Activated CD4-positive, alpha-beta T cell treated with anti-CD3 and anti-CD28 coated beads, Interleukin-2, amount 50 U/mL, for 24 hours (primary cell): ENCODE data around the gene PKIG.
A peak's percentile ranks its signal among the peaks of the same experiment; 100 is the strongest.
"Not testable (repeated sequence)": the region's sequence is repeated elsewhere in the genome, so short reads cannot be mapped to it uniquely, and the experiment has no call there.

Source experiments
- DNase-seq, 2 donors: peaks; one replicate each; pipeline ENCODE4 v3.0.0-alpha.2; 2020; ENCODE audit warnings: low read depth in 1 of 2, low spot score in 1 of 2

PKIG gene

GRCh38 chr20:44637522-44638372, 55.4 kb downstream of the PKIG start:
- DNase-seq, result no peak

GRCh38 chr20:44640522-44640921, 58.1 kb downstream of the PKIG start:
- DNase-seq, result no peak

DNA sequence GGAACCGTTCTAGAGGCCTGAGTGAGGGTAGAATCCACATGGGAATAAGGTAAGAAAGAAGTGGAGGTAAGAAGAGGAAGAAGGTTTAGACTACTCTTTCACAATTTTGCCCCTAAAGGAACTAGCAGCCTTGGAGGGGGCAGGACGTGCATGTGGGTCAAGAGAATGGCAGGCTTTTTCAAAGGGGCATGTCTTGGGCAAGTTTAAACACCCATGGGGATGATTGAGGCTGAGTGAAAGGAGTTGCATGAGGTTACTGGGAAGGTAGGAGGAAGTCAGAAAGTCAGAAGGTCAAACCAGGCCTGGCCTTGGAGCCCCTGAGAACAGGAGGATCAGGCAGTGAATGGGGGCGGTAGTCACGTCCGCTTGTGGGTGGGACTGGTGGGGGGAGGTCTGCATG, 58.9 kb downstream of the PKIG start:
- no peak for DNase-seq

DNA sequence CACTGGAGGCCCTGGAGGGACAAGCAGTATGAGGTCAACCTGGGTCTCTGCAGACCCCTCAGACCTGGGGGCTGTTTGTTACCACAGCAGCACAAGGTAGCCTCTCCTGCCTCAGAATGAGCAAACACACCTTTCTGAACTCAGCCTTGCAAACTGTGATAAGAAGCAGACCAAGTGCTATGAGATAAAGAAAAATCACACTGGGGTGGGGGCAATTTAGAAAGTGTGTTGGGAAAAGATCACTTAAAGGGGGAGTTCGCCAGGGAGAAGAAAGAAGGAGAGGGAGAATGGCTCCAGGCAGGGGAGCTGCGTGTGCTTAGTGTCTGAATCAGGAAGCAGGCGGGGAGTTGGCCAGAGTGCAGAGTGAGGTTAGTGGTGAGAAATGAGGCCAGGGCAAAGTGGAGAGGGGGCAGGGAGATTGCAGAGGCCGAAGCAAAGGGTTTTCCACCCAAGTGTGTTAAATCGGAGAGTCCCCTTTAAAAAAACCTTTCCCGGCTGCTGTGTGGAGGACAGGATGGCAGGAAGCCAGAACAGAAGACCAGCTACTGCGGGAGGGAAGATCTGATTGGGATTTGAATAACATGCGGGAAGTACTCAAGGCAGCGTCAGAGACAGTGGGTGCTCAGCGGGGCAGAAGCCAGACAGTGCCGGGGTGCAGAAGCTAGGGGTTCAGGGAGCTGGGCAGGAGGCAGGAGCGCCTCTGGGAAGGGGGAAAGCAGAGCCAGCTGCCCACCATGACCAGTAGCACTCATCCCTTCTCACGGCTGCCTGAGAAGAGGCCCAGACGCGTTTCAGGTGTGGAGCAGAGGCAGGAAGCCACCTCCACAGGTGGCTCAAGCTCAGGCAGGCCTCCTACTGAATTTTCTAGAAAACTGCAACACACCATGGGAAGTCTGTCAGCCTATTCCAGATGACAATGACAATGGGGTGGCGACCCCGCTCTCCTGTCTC, 60.1 kb downstream of the PKIG start:
- DNase-seq, result no peak

DNA sequence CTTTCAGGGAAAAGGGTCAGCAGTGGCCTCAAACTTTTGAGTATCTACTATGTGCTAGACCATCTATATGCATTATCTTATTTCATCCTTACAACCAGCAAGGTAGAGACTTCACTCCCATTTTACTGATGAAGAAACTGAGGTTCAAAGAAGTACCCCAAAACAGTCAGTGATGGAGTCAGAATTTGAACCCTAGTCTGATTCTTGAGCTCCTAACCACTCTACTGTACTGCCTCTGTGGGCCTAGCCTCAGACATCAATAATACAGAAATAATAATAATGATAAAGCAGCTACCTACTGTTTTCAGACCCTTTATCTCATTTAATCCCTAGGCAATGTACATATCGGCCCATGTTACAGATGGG, 60.8 kb downstream of the PKIG start:
- no peak for DNase-seq

DNA sequence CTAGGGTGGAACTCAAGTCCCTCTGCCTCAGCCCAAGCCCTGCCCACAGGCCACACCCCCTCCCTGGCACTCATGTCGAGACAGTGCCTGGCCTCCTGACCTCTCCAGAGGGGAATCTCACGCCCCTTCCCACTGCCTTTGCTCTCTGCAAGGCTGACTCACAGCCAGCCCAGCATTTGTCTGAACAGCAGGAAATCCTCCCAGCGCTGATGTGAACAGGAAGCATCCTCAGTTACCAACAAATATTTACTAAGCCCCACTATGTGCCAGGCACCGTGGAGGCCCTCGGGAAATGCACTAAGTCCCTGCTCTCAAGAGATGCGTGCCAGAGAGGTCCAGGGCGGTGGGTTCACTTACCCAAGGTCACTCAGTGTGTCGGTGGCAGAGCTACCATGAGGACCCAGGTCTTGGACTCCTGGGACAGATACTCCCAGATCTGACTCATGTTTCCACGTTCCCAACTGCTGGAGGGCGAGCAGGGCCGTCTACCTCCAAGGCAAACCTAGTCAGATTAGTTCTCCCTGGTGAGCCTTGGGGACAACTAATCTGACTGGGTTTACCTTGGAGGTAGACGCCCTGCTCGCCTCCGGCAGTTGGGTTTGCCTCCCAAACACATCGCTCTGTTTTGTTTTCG, 61.3 kb downstream of the PKIG start:
- no peak for DNase-seq

DNA sequence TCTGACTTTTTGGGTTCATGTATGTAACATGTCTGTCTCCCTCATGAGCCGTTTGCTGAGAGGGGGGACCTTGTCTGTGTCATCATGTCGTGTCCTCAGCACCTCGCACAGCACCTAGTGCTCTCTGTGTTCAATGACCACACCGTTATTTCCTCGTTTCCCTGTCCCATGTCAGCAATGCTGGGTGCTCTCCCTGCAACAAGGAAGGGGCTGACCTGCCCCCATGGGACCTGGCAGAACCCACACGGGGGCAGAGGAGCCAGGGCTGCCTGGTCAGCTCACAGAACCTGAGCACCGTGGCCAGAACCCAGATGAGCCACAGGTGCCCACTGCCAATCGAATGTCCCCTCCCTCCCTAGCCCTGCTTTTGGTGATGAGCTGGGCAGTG, 61.8 kb downstream of the PKIG start:
- DNase-seq, result no peak

DNA sequence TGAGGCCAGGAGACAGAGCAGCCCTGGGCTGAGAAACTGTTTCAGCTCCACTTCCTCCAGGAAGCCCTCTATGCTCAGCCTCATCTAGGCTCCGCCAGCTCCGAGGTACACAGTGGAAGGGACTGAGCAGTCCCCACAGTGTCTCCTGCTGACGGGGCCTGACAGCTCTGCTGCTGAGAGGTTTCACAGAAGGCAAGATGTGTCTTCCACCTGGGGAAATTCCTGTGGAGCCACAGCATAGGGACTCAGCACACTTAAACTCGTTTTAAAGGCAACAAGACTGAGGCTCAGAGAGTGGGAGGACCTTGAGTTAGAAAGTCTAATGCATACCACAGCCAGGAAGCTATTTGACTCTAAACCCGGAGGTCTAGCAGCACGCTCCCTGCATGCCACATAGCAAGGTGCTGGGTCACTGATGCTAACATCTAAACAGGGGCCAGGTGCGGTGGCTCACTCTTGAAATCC, 62.3 kb downstream of the PKIG start:
- peak in 1 of 2 donors; percentile 35 for DNase-seq

DNA sequence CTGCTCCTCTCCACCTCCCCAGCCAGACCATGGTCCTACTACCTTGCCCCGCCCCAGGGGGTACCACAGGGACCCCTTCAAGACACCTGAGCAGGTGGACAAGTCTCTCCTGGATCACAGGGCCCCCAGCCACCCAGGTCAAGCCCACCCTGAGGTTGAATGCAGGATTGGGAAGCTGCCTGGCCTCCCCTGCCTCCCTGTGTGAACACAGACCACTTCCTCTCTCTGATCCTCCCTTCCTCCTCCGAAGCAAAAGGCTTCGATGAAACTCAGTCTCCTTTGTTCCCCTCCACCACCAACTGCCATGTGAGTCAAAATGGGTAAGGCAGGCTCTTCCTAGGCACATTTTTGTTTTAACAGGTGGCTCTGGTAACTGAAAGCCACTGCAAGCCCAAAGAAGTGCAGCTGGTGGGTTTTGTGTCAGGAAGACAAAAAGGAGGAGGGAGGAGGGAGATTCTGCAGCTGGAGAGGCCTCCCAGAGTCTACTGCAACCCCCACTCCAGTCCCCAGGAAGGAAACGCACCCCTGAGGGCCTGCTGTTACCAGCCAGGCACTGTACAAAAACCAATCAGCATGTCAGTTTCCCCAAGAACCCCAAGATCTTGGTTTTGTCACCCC, 63.8 kb downstream of the PKIG start:
- DNase-seq, result no peak

GRCh38 chr20:44646641-44647274, 64.4 kb downstream of the PKIG start:
- peak in 1 of 2 donors; percentile 21 for DNase-seq

GRCh38 chr20:44648068-44648467, 65.7 kb downstream of the PKIG start:
- DNase-seq, result no peak

DNA sequence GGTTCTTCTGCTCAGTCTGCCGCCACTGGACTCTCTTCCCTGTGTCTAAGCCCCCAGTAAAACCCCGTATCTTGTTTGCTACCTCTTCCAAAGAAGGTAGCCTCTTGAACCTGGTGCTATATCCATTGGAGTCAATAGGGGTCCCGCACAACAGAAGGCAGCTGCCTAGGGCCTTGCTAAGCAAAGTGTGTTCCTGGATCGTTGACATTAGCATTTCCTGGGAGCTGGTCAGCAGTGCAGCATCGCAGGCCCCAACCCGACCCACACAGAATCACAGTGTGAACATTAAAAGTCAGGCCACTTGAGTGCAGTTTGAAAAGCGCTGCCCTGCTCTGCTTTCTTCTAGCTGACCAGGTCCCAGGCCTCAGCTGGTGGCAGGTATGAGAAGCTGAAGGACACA, 66.2 kb downstream of the PKIG start:
- no peak for DNase-seq

GRCh38 chr20:44649126-44649525, 66.7 kb downstream of the PKIG start:
- no peak for DNase-seq

DNA sequence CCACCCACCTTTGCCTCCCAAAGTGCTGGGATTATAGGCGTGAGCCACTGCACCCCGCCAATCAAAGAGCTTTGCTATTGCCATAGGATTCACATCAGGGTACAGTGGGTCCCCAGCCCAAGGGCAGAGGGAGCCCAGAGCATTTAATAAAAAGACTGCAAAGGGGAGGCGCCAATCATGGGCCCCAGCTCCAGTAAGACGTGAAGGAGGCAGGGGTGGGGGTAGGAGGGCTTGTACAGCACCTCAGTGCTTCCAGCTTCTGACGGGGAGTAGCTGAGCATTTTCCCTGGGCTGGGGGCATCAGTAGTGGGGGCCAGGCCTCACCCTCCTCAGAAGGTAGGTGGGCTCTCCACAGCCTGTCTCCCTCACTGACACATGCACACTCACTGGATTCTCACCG, 67.6 kb downstream of the PKIG start:
- DNase-seq, result no peak

DNA sequence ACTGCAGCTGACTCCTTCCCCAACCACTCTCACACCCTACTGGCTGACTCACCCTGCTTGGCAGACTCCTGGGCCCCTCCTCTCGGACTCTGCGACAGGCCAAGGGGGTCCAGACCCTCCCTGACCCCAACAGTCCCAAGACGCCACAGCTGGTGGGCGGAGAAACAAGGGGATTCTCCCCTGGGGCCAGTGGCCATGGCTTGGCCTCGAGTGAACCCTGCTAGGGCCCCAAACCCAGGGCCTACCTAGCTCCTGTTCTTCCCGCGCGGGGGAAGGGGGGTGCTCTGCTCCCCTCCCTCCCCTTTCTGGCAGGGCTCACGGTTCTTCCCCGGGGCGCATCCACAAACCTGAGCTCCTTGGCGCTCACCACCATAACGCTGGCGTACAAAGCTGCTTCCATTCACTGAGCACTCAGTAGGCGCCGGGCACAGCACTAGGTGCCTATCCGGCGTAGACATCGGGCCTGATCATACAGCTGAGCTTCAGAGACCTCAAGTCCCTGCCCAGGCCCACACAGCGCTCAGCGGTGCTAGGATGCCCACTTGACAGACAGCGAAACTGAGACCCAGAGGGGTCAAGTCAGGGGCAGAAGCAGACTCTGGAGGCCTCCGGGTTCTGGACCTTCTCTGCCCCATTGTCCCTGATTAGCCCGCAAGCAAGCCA, 68.5 kb downstream of the PKIG start:
- DNase-seq, result peak in 1 of 2 donors; percentile 18

DNA sequence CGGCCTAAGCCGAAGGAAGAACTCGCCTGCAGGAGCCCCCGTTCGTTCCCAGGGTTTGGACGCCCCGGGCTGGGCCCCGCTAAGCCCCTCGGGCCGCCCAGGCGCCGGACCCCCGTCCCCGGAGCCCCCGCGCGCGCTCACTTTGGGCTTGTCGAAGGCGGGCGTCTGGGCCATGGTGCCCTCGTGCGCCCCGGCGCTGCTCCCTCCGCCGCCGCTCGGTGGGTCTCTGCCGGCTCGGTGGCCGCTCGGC, 69.0 kb downstream of the PKIG start:
- no peak for DNase-seq

DNA sequence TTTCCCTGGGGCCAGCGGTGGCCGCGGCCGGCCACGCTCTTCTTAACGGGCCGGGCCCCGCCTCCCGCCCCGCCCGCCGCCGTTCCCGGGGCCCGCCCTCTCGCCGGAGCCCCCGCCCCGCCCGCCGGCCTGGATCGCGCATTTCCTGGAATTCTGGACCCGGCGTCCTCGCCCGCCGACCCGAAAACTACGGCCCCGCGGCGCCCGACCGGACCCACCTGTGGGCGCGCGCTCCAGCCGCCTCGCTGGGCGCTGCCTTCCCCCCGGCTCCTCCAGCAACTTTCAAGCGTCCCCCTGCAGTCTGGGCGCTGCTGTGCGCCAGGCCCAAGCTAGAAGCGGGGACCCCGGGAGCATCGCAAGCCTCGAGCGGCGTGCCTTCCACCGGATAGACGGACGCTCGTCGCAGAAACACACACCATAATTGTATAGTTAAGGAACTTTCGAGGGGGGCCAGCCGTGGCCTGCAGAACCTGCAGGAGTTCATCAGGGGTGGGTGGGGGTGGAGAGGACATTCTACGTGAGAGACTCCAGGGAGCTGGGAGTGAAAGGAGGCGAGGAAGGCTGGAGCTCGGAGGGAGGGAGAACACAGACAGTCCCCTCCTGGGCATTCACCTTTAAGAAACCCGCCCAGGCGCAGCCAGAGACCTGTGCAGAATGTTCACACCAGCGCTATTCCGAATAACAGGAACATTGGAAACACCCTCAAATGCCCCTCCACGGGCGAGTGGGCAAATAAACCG, 69.5 kb downstream of the PKIG start, which contains the start of gene ADA:
ADA (minus strand) TSS at position 16 of the 740 bp plus-strand sequence. CDS start 92 bp downstream, outside the sequence.
- DNase-seq, result peak; percentile 17 to 34

DNA sequence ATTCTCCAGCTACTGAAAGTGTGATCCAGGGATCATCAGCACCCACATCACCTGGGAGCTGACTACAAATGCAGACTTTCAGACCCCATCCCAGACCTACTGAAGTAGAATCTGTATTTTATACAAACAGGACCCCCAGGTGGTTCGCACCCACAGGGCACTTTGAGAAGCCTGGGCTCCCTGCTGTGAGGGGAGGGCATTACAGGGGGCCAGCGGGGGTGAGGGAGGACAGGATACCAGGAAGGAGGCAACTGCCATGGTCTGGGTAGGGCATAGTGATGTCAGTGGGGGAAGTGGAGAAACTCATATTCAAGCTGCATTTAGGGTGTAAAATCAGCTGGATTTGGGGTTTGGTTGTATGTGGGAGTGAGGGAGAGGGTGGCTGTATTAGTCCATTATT, 71.2 kb downstream of the PKIG start:
- DNase-seq, result no peak

GRCh38 chr20:44654210-44654609, 71.8 kb downstream of the PKIG start:
- DNase-seq, result not testable (repeated sequence)

- no peak for DNase-seq
These were observed 74.1 kb downstream of the PKIG start for GRCh38 chr20:44656448-44656847.
